HG03139 (cell line): ENCODE results near the gene RPAP3.

Experiments
- ATAC-seq: cut with Tn5 transposase; IDR thresholded peaks from one replicate; pipeline ENCODE4 v1.9.1; 2021; ENCODE audit not compliant: unreplicated experiment

RPAP3 gene

GRCh38 chr12:47705566-47706425 is at the start of gene RPAP3:
Gene RPAP3 (minus strand): TSS chr12:47706030. CDS start chr12:47702840, 3,190 bp downstream.
- peak; percentile 88 for ATAC-seq

- peak; percentile 16 for ATAC-seq
Observed at GRCh38 chr12:47754881-47755280, 49.1 kb upstream of the RPAP3 start.

GRCh38 chr12:47754126-47754525 is 48.3 kb upstream of the RPAP3 start:
- ATAC-seq, result no peak

GRCh38 chr12:47753021-47754001 is 47.5 kb upstream of the RPAP3 start:
- no peak for ATAC-seq

- ATAC-seq, result no peak
Observed at GRCh38 chr12:47752552-47752951, 46.7 kb upstream of the RPAP3 start.

- no peak for ATAC-seq
Observed at GRCh38 chr12:47752121-47752520, 46.3 kb upstream of the RPAP3 start.

GRCh38 chr12:47751561-47751960 is 45.7 kb upstream of the RPAP3 start:
- no peak for ATAC-seq

- ATAC-seq, result no peak
Observed at GRCh38 chr12:47750916-47751470, 45.2 kb upstream of the RPAP3 start.

GRCh38 chr12:47750229-47750798 is 44.5 kb upstream of the RPAP3 start:
- no peak for ATAC-seq

GRCh38 chr12:47748899-47749298 is 43.1 kb upstream of the RPAP3 start:
- no peak for ATAC-seq

GRCh38 chr12:47748507-47748828 is 42.6 kb upstream of the RPAP3 start:
- no peak for ATAC-seq

- no peak for ATAC-seq
Observed at GRCh38 chr12:47747596-47748506, 42.0 kb upstream of the RPAP3 start.

- ATAC-seq, result no peak
Observed at GRCh38 chr12:47747126-47747525, 41.3 kb upstream of the RPAP3 start.

- no peak for ATAC-seq
Observed at GRCh38 chr12:47746523-47746922, 40.7 kb upstream of the RPAP3 start.

- no peak for ATAC-seq
Observed at GRCh38 chr12:47746073-47746472, 40.2 kb upstream of the RPAP3 start.

GRCh38 chr12:47745485-47746041 is 39.7 kb upstream of the RPAP3 start:
- no peak for ATAC-seq

GRCh38 chr12:47744778-47745436 is 39.1 kb upstream of the RPAP3 start:
- no peak for ATAC-seq

- ATAC-seq, result no peak
Observed at GRCh38 chr12:47744005-47744651, 38.3 kb upstream of the RPAP3 start.
